Measurements from ENCODE around the gene JAG2. TPM values are rescaled to one million over a fixed set of nuclear protein-coding genes. Genes with fewer than 3 reads are reported as not detected.

Gene JAG2
- total RNA-seq, 4 donors from 2014 or later = 5.4 to 29.9 (median 6.6) TPM

DNA sequence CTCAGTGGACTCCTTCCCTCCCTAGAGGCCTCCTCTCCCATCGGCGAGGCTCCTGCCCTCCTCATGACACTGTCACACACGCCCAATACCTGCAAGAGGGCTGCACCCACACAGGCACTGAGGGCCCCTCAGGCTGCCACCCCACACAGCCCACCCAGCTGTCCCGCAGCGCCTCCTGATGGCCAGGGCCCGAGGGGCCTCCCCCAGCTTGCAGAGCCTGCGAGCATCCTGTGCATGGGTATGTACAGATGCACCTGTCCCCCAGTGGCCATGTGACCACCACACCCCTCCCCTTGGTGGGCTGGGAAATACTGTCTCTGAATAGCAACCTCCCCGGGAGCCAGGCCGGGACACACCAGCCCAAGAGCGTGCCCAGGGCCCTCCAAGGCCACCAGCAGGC, 31.5 kb upstream of the JAG2 start:
- intact Hi-C loops (cut with DNase I; ENCODE audit: low total_unique reads) = no loop called here
- in situ Hi-C loops (cut with MboI; ENCODE audit: low pct_ligation_motif_present in 1 of 4, low pct_unique_long_range_greater_than_20kb in 1 of 4, low sequenced_read_pairs in 3 of 4) = no loop called here

DNA sequence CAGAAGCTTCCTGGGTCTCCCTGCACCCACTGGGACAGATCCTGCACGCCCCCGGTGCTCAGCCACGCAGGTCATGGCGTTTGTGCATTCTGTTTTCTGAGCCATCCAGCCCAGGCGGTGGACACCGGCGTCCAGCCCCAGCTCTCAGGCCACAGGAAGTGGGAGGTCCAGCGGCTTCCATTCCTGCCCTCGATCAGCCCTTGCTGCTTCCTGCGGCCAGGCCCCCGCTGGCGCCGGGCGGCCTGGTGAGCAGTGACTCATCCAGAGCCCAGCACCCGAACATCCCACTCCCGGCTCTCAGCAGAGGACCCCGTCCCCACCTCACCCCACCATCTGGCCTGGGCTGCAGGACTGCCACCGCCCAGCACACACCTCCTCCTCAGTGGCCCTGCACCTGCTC, 30.5 kb upstream of the JAG2 start:
- H3K27me3 ChIP-seq = peaks cover 87% of the 10 kb centered on the region
- no peaks in the 10 kb centered on the region for H3K36me3 ChIP-seq
- TF ChIP-seq EP300 (IDR thresholded peaks at IDR 0.05; ENCODE audit: low read depth) = no peak
- TF ChIP-seq POLR2AphosphoS5 (IDR thresholded peaks at IDR 0.05) = no peak
- TF ChIP-seq, protein P1, sequence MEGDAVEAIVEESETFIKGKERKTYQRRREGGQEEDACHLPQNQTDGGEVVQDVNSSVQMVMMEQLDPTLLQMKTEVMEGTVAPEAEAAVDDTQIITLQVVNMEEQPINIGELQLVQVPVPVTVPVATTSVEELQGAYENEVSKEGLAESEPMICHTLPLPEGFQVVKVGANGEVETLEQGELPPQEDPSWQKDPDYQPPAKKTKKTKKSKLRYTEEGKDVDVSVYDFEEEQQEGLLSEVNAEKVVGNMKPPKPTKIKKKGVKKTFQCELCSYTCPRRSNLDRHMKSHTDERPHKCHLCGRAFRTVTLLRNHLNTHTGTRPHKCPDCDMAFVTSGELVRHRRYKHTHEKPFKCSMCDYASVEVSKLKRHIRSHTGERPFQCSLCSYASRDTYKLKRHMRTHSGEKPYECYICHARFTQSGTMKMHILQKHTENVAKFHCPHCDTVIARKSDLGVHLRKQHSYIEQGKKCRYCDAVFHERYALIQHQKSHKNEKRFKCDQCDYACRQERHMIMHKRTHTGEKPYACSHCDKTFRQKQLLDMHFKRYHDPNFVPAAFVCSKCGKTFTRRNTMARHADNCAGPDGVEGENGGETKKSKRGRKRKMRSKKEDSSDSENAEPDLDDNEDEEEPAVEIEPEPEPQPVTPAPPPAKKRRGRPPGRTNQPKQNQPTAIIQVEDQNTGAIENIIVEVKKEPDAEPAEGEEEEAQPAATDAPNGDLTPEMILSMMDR (IDR thresholded peaks at IDR 0.05) = no peak
- no peak for TF ChIP-seq POLR2A (IDR thresholded peaks at IDR 0.05)
- no peak overlapping the region for H3K27ac ChIP-seq
- H3K4me3 ChIP-seq = no peak overlapping the region
- in situ Hi-C loops (cut with MboI; ENCODE audit: low pct_ligation_motif_present in 1 of 4, low pct_unique_long_range_greater_than_20kb in 1 of 4, low sequenced_read_pairs in 3 of 4) = no loop called here
- peaks cover 3 to 21% (median 14%) of the 10 kb centered on the region in 4 donors for H3K4me1 ChIP-seq
- WGBS, 2 donors (ENCODE audit: low coverage in 1 of 2) = 62% methylated on average over 15 of the region's 18 CpGs; no CpG with 5 or more reads in 1 of the 2 donors
- H3K9me3 ChIP-seq = no peaks in the 10 kb centered on the region
- intact Hi-C loops (cut with DNase I; ENCODE audit: low total_unique reads) = no loop called here
- no peak for DNase-seq

More for the DNA sequence above, 31.5 kb upstream of the JAG2 start:
- no peak for DNase-seq
- no peak for TF ChIP-seq EP300 (IDR thresholded peaks at IDR 0.05; ENCODE audit: low read depth)
- Histone ChIP-seq H3K27ac (no peak overlapping the region), H3K4me3 (no peak overlapping the region), H3K27me3 (peaks cover 77% of the 10 kb centered on the region), H3K4me1 (peaks cover 3 to 31% (median 16%) of the 10 kb centered on the region in 4 donors), H3K36me3 (no peaks in the 10 kb centered on the region), H3K9me3 (no peaks in the 10 kb centered on the region)
- WGBS, 2 donors (ENCODE audit: low coverage in 1 of 2) = 52% methylated on average over 4 of the region's 10 CpGs; no CpG with 5 or more reads in 1 of the 2 donors

DNA sequence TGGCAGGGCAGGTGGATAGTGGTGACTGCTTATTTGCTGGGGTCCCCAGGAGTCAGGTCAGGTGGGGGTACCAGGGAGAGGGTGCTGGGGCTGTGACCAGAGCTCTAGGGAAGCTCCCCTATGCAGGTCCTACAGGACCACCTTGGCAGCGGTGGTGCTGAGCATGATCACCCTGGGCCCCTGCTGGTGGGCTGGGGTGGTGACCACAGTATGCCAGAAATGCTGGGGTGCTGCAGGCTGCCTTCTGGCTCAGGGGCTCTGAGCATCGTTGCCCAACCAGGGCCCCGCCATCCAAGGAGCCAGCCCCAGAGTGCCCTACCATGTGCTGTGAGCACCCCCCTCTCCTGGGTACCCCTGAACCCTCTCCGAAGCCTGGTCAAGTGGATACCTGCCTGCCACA, 30.0 kb upstream of the JAG2 start:
- Histone ChIP-seq H3K27ac (peak overlapping the region in 1 of 4 donors; percentile 8), H3K4me1 (peaks cover 3 to 22% (median 15%) of the 10 kb centered on the region in 4 donors), H3K27me3 (peaks cover 92% of the 10 kb centered on the region), H3K36me3 (no peaks in the 10 kb centered on the region), H3K9me3 (no peaks in the 10 kb centered on the region), H3K4me3 (no peak overlapping the region)
- WGBS, 2 donors (ENCODE audit: low coverage in 1 of 2) = 94% methylated on average over 2 of the region's 4 CpGs; no CpG with 5 or more reads in 1 of the 2 donors
- no peak for DNase-seq
- TF ChIP-seq POLR2A (IDR thresholded peaks at IDR 0.05) (no peak), EP300 (IDR thresholded peaks at IDR 0.05; ENCODE audit: low read depth) (no peak), POLR2AphosphoS5 (IDR thresholded peaks at IDR 0.05) (no peak)
- TF ChIP-seq, protein P1 (IDR thresholded peaks at IDR 0.05) = no peak
- in situ Hi-C loops (cut with MboI; ENCODE audit: low pct_ligation_motif_present in 1 of 4, low pct_unique_long_range_greater_than_20kb in 1 of 4, low sequenced_read_pairs in 3 of 4) = no loop called here
- intact Hi-C loops (cut with DNase I; ENCODE audit: low total_unique reads) = no loop called here

DNA sequence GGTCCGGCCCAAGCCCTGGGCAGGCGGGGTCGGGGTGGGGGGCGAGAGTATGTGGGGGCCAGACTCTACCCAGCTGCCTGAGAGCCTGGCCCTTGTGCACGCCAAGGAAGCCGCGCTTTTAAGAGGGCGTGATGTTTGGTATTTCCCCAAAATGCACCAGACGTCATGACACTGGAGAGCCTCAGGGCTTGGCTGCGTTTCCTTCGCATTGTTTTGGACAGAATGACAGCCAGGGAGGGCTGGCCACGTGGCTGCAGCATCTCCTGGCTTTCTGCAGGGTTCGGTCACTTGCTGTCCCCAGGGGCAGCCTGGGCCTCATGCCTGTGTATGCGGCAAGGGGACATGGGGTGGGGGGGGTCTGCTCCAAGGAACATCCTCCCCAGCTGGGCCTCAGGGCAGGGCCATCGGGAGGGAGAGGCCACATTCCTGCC, 28.6 kb upstream of the JAG2 start:
- Histone ChIP-seq H3K4me1 (peaks cover 0 to 20% (median 14%) of the 10 kb centered on the region in 4 donors), H3K4me3 (no peak overlapping the region), H3K9me3 (no peaks in the 10 kb centered on the region), H3K27me3 (peaks cover 96% of the 10 kb centered on the region), H3K27ac (peak overlapping the region in 1 of 4 donors; percentile 13), H3K36me3 (no peaks in the 10 kb centered on the region)
- WGBS, 2 donors (ENCODE audit: low coverage in 1 of 2) = 7% methylated on average over 15 of the region's 15 CpGs; no CpG with 5 or more reads in 1 of the 2 donors
- intact Hi-C loops (cut with DNase I; ENCODE audit: low total_unique reads) = no loop called here
- in situ Hi-C loops (cut with MboI; ENCODE audit: low pct_ligation_motif_present in 1 of 4, low pct_unique_long_range_greater_than_20kb in 1 of 4, low sequenced_read_pairs in 3 of 4) = no loop called here
- no peak for DNase-seq
- TF ChIP-seq, protein P1 (IDR thresholded peaks at IDR 0.05) = no peak
- TF ChIP-seq POLR2AphosphoS5 (IDR thresholded peaks at IDR 0.05) (no peak), POLR2A (IDR thresholded peaks at IDR 0.05) (no peak), EP300 (IDR thresholded peaks at IDR 0.05; ENCODE audit: low read depth) (no peak)
